ENCODE results near the gene SMARCA1. TPM values are rescaled to one million over a fixed set of nuclear protein-coding genes. Genes with fewer than 3 reads are reported as not detected.
"Not testable (repeated sequence)": the region's sequence is repeated elsewhere in the genome, so short reads cannot be mapped to it uniquely, and the experiment has no call there.

SMARCA1 gene
- total RNA-seq, 1 experiment from 2014 or later: 88.5 TPM

- Histone ChIP-seq H3K27ac (no peak overlapping the region), H3K79me2 (ENCODE audit: low read depth) (no peaks in the 10 kb centered on the region), H3K4me2 (no peak overlapping the region), H3K9me2 (ENCODE audit: insufficient read depth) (no peaks in the 10 kb centered on the region), H3F3A (ENCODE audit: insufficient read depth, low read depth) (no peaks in the 10 kb centered on the region), H3K9me3 (ENCODE audit: insufficient read depth, low read depth) (no peaks in the 10 kb centered on the region), H2AFZ (no peak overlapping the region), H3K4me3 (no peak overlapping the region), H3K36me3 (ENCODE audit: low read depth) (peaks cover 32% of the 10 kb centered on the region), H3K4me1 (replicated peaks; ENCODE audit: insufficient read depth) (no peaks in the 10 kb centered on the region), H4K20me1 (ENCODE audit: insufficient read depth) (peaks cover 4% of the 10 kb centered on the region; the same call in 1 of the 2 replicates), H3K27me3 (ENCODE audit: insufficient read depth, low read depth) (no peaks in the 10 kb centered on the region)
- ChIA-PET POLR2A (ENCODE audit: unreplicated experiment) (no interaction called here), CTCF (interaction anchor here (0.5 to 0.6 kb wide), 2 partner anchors 362 to 639 kb away, joined by 4 to 6 read pairs; no protein-coding TSS in a partner anchor)
- intact Hi-C loops (cut with micrococcal nuclease; ENCODE audit: unreplicated experiment): loop anchor here (10.0 kb wide), 1 partner anchor 71 kb away; no protein-coding TSS in a partner anchor
- TF ChIP-seq CTCF (conservative IDR thresholded peaks at IDR 0.05) (no peak), EZH2 (IDR thresholded peaks at IDR 0.05; ENCODE audit: low read depth) (no peak)
- no TSS peak for BruUV-seq (replicated peaks)
- no peak for DNase-seq
Measured at GRCh38 chrX:129566073-129566472, 42.8 kb upstream of the SMARCA1 start.

DNA sequence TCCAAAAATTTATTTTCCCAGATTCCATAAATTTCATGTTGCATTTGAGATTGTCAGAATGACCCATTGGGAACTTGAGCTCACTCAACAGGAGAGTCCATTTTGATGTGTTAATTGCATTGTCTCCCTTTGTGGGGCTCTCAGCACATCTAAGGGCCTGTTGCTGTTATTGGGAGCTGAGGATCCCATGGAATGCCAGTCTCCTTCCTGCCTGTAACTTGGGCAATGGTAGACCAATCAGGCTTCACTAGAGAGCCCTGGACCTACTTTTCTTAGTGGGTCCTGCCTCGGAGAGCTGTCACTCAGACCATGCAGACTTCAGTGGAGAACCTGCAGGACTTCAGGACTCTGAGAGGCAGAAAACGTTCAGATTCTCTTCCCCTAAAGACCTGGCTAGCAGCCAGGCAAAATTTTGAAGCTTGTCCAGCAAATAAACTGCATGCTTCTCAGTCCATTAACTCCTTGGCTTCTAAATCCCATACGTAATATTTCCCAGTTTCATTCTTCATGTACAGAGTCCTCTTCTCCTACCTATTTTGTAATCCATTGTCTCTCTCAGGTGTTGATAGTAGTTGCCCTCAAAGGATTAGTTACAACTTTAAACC lies 41.9 kb upstream of the SMARCA1 start:
- Histone ChIP-seq H3K9me3 (ENCODE audit: insufficient read depth, low read depth) (no peaks in the 10 kb centered on the region), H3K4me2 (no peak overlapping the region), H4K20me1 (ENCODE audit: insufficient read depth) (peaks cover 4% of the 10 kb centered on the region; the same call in 1 of the 2 replicates), H2AFZ (no peak overlapping the region), H3K36me3 (ENCODE audit: low read depth) (peaks cover 37% of the 10 kb centered on the region), H3K27ac (no peak overlapping the region), H3F3A (ENCODE audit: insufficient read depth, low read depth) (no peaks in the 10 kb centered on the region), H3K9me2 (ENCODE audit: insufficient read depth) (no peaks in the 10 kb centered on the region), H3K79me2 (ENCODE audit: low read depth) (no peaks in the 10 kb centered on the region), H3K4me1 (replicated peaks; ENCODE audit: insufficient read depth) (no peaks in the 10 kb centered on the region), H3K27me3 (ENCODE audit: insufficient read depth, low read depth) (no peaks in the 10 kb centered on the region), H3K4me3 (no peak overlapping the region)
- intact Hi-C loops (cut with micrococcal nuclease; ENCODE audit: unreplicated experiment): loop anchor here (10.0 kb wide), 1 partner anchor 70 kb away; no protein-coding TSS in a partner anchor
- POLR2A ChIA-PET (ENCODE audit: unreplicated experiment): no interaction called here
- BruUV-seq (replicated peaks): no TSS peak
- no peak for DNase-seq
- CTCF ChIA-PET: no interaction called here
- TF ChIP-seq EZH2 (IDR thresholded peaks at IDR 0.05; ENCODE audit: low read depth) (no peak), CTCF (conservative IDR thresholded peaks at IDR 0.05) (no peak)

GRCh38 chrX:129564345-129564744 lies 41.1 kb upstream of the SMARCA1 start:
- DNase-seq; H3K9me3 ChIP-seq (ENCODE audit: insufficient read depth, low read depth); H3K9me2 ChIP-seq (ENCODE audit: insufficient read depth); H2AFZ ChIP-seq; H4K20me1 ChIP-seq (ENCODE audit: insufficient read depth); POLR2A ChIA-PET (ENCODE audit: unreplicated experiment); H3K4me1 ChIP-seq (replicated peaks; ENCODE audit: insufficient read depth); H3K4me3 ChIP-seq; H3K27ac ChIP-seq; H3K4me2 ChIP-seq; H3K79me2 ChIP-seq (ENCODE audit: low read depth); H3F3A ChIP-seq (ENCODE audit: insufficient read depth, low read depth); CTCF ChIA-PET; BruUV-seq (replicated peaks); H3K27me3 ChIP-seq (ENCODE audit: insufficient read depth, low read depth): not testable (repeated sequence)
- intact Hi-C loops (cut with micrococcal nuclease; ENCODE audit: unreplicated experiment): loop anchor here (10.0 kb wide), 1 partner anchor 70 kb away; no protein-coding TSS in a partner anchor
- H3K36me3 ChIP-seq (ENCODE audit: low read depth): peaks cover 37% of the 10 kb centered on the region

DNA sequence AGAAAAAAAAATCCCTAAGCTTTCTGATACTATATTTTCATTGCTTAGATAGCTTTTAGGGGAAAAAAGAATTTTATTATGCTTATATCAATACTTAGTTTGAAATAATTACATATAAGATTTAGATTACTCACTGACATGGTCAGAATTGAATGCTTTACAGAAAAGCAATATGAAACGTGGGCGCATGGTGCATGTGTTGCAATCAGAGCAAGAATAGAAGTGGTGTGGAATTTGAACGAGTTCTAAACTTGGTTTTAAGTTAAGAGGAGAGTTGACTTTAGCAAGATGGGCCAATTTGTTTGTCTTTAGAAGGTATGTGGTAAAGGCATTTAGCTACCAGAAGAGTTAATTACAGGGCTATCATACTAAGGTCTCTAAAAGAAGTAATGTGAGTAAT lies 38.2 kb upstream of the SMARCA1 start:
- no peaks in the 10 kb centered on the region for H3K9me3 ChIP-seq (ENCODE audit: insufficient read depth, low read depth)
- H3K4me3 ChIP-seq: no peak overlapping the region
- H3F3A ChIP-seq (ENCODE audit: insufficient read depth, low read depth): no peaks in the 10 kb centered on the region
- H3K27ac ChIP-seq: no peak overlapping the region
- ChIA-PET CTCF (no interaction called here), POLR2A (ENCODE audit: unreplicated experiment) (no interaction called here)
- TF ChIP-seq CTCF (conservative IDR thresholded peaks at IDR 0.05) (no peak), EZH2 (IDR thresholded peaks at IDR 0.05; ENCODE audit: low read depth) (no peak)
- H3K9me2 ChIP-seq (ENCODE audit: insufficient read depth): no peaks in the 10 kb centered on the region
- DNase-seq: no peak
- peaks cover 42% of the 10 kb centered on the region for H3K36me3 ChIP-seq (ENCODE audit: low read depth)
- no peaks in the 10 kb centered on the region for H3K79me2 ChIP-seq (ENCODE audit: low read depth)
- no TSS peak for BruUV-seq (replicated peaks)
- intact Hi-C loops (cut with micrococcal nuclease; ENCODE audit: unreplicated experiment): loop anchor here (10.0 kb wide), 1 partner anchor 67 kb away; no protein-coding TSS in a partner anchor
- no peaks in the 10 kb centered on the region; the same call in 1 of the 2 replicates for H4K20me1 ChIP-seq (ENCODE audit: insufficient read depth)
- no peak overlapping the region for H2AFZ ChIP-seq
- no peaks in the 10 kb centered on the region for H3K4me1 ChIP-seq (replicated peaks; ENCODE audit: insufficient read depth)
- no peaks in the 10 kb centered on the region for H3K27me3 ChIP-seq (ENCODE audit: insufficient read depth, low read depth)
- H3K4me2 ChIP-seq: no peak overlapping the region
